C4-2B (cell line): Measurements from ENCODE around the gene ADGRB3.

Experiments
- H3K27ac ChIP-seq: fragments of 450-650 bp; 2 replicates; pipeline ENCODE4 v1.5.1; 2017
- CTCF ChIP-seq: fragments of 450-650 bp; conservative IDR thresholded peaks from 2 replicates; pipeline ENCODE4 v1.5.1; 2017; ENCODE audit warnings: mild to moderate bottlenecking
- ZFX ChIP-seq: fragments of 450-650 bp; IDR thresholded peaks from 2 replicates; pipeline ENCODE4 v1.6.1; 2017

Gene ADGRB3

GRCh38 chr6:68727699-68728098 is 92.6 kb downstream of the ADGRB3 start:
- TF ChIP-seq CTCF (no peak), ZFX (no peak)
- no peak overlapping the region for H3K27ac ChIP-seq

- no peak overlapping the region for H3K27ac ChIP-seq
- no peak for TF ChIP-seq ZFX
- TF ChIP-seq CTCF, result no peak
Measured at GRCh38 chr6:68728159-68728979, 93.3 kb downstream of the ADGRB3 start.

GRCh38 chr6:68729377-68729903 is 94.4 kb downstream of the ADGRB3 start:
- TF ChIP-seq CTCF (no peak), ZFX (no peak)
- H3K27ac ChIP-seq, result no peak overlapping the region

GRCh38 chr6:68730291-68731054 is 95.4 kb downstream of the ADGRB3 start:
- H3K27ac ChIP-seq, result no peak overlapping the region
- TF ChIP-seq CTCF (no peak), ZFX (no peak)

- no peak overlapping the region for H3K27ac ChIP-seq
Measured at GRCh38 chr6:68732423-68732822, 97.3 kb downstream of the ADGRB3 start.

GRCh38 chr6:68735866-68736265 is 100.8 kb downstream of the ADGRB3 start:
- TF ChIP-seq CTCF, result no peak
- TF ChIP-seq ZFX, result no peak
- H3K27ac ChIP-seq, result no peak overlapping the region

More at GRCh38 chr6:68732423-68732822, 97.3 kb downstream of the ADGRB3 start:
- TF ChIP-seq ZFX, result no peak
- TF ChIP-seq CTCF, result no peak

- H3K27ac ChIP-seq, result no peak overlapping the region
- TF ChIP-seq CTCF, result no peak
- TF ChIP-seq ZFX, result no peak
Measured at GRCh38 chr6:68737061-68737460, 102.0 kb downstream of the ADGRB3 start.
